ENCODE results near the gene ATRX. TPM values are rescaled to one million over a fixed set of nuclear protein-coding genes. Genes with fewer than 3 reads are reported as not detected.

The ATRX gene
- polyA plus RNA-seq, 1 of the 3 experiments (the other 2 are of a cell fraction) = 27.6 TPM

- peaks cover 7% of the 10 kb centered on the region; the same call in 1 of the 2 replicates for H3K79me2 ChIP-seq (ENCODE audit: insufficient read depth)
- no peak for TF ChIP-seq GABPA (IDR thresholded peaks at IDR 0.05; ENCODE audit: low read depth)
- no peak for TF ChIP-seq FOXM1 (IDR thresholded peaks at IDR 0.05; ENCODE audit: low read depth)
- no peak for TF ChIP-seq JUND (IDR thresholded peaks at IDR 0.05)
- TF ChIP-seq POLR2AphosphoS5 (IDR thresholded peaks at IDR 0.05; ENCODE audit: low read depth, low read length) = no peak
- no peak for TF ChIP-seq TEAD4 (IDR thresholded peaks at IDR 0.05; ENCODE audit: borderline replicate concordance, insufficient read depth)
- no peak for TF ChIP-seq NRF1 (IDR thresholded peaks at IDR 0.05; ENCODE audit: low read depth, low read length)
- no peak for TF ChIP-seq GATA2 (CRISPR knock-in tag; IDR thresholded peaks at IDR 0.05)
- peaks cover 3% of the 10 kb centered on the region; the same call in 1 of the 2 replicates for H4K20me1 ChIP-seq (ENCODE audit: insufficient read depth)
- no peak overlapping the region for H2AFZ ChIP-seq (ENCODE audit: low read depth)
- ChIA-PET POLR2A (no interaction called here), CTCF (interaction anchor here (1.6 kb wide), 1 partner anchor 19 kb away, joined by 3 read pairs; no protein-coding TSS in a partner anchor)
- WGBS (ENCODE audit: low lambda C conversion rate) = 98% methylated on average over 3 of the region's 3 CpGs
- no peak overlapping the region for H3K9ac ChIP-seq
- no peak overlapping the region for H3K4me3 ChIP-seq (ENCODE audit: low read depth in 2 of 2, low read length in 1 of 2)
- no peaks in the 10 kb centered on the region for H3K9me3 ChIP-seq
- no peaks in the 10 kb centered on the region for H3K9me2 ChIP-seq
- no peaks in the 10 kb centered on the region for H3K4me1 ChIP-seq (ENCODE audit: control insufficient read depth in 1 of 2, insufficient read depth in 2 of 2, low read depth in 1 of 2, low read length in 1 of 2)
- no peak overlapping the region for H3K27ac ChIP-seq (ENCODE audit: low read depth in 2 of 2, low read length in 1 of 2)
- H3K4me2 ChIP-seq = no peak overlapping the region
- H3F3A ChIP-seq (replicated peaks; ENCODE audit: insufficient read depth) = peaks cover 14% of the 10 kb centered on the region
- peaks cover 43 to 63% of the 10 kb centered on the region in 2 experiments for H3K36me3 ChIP-seq (replicated peaks in 1 of 2; ENCODE audit: control insufficient read depth in 1 of 2, insufficient read depth in 2 of 2, low read length in 1 of 2)
- H3K27me3 ChIP-seq (ENCODE audit: insufficient read depth) = no peaks in the 10 kb centered on the region
- DNase-seq = no peak
Observed at GRCh38 chrX:77675986-77676385, 110.0 kb downstream of the ATRX start.

DNA sequence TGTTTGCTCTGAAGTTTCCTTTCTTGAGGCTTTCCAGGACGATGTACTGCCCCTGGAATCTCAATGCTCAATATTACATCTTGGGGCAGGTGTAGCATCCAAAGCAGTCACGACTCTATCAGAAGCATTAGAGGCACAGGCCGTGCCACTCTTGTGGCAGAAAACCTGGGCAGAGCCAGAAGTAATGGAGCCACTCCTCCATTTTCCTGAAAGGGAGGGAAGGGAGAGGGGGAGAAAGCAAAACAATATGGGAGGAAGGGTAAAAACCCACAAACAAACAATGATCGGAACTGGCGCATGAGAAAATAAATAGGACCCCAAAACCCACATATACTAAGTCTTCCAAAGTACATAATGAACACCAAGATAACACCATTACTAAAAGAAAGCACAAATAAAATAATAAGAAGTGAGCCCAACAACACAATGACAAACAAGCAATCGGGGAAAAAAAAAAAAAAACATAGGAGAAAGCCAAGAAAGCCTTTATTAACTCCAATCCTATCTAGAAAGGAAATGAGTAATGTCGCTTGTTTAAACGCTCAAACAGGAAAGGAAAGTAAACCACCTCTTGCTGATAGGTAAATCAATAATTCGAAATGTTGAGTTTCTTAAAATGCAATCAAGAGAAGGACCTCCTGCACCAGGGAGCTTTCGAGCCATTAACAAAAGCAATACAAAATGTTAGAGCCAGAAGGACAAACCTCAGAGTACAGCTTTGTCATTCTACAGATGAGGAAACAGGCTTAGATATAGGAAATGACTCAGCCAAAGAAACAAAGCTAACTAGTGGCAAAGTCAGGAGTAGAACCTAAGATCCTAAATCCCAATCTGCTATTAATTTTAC is 117.4 kb downstream of the ATRX start:
- CTCF ChIA-PET = no interaction called here
- H3K4me2 ChIP-seq = peak overlapping the region; percentile 32

More for the DNA sequence above, 117.4 kb downstream of the ATRX start:
- Histone ChIP-seq H3K9me3 (no peaks in the 10 kb centered on the region), H3K9ac (no peak overlapping the region), H3K27me3 (ENCODE audit: insufficient read depth) (no peaks in the 10 kb centered on the region), H3K27ac (ENCODE audit: low read depth in 2 of 2, low read length in 1 of 2) (peak overlapping the region in 1 of 2 experiments; percentile 64; a peak in 2 of 4 replicates), H3K9me2 (no peaks in the 10 kb centered on the region), H4K20me1 (ENCODE audit: insufficient read depth) (no peaks in the 10 kb centered on the region), H3K79me2 (ENCODE audit: insufficient read depth) (peaks cover 10% of the 10 kb centered on the region), H2AFZ (ENCODE audit: low read depth) (no peak overlapping the region), H3K36me3 (replicated peaks in 1 of 2; ENCODE audit: control insufficient read depth in 1 of 2, insufficient read depth in 2 of 2, low read length in 1 of 2) (peaks cover 27 to 52% of the 10 kb centered on the region in 2 experiments), H3K4me3 (ENCODE audit: low read depth in 2 of 2, low read length in 1 of 2) (no peak overlapping the region), H3K4me1 (ENCODE audit: control insufficient read depth in 1 of 2, insufficient read depth in 2 of 2, low read depth in 1 of 2, low read length in 1 of 2) (peaks cover 0 to 11% of the 10 kb centered on the region in 2 experiments; a peak in 1 of 4 replicates), H3F3A (replicated peaks; ENCODE audit: insufficient read depth) (peaks cover 32% of the 10 kb centered on the region)
- TF ChIP-seq MAX (IDR thresholded peaks at IDR 0.05; ENCODE audit: low read depth) (no peak), SIN3A (IDR thresholded peaks at IDR 0.05; ENCODE audit: borderline replicate concordance, low read depth, low read length) (no peak), TCF12 (IDR thresholded peaks at IDR 0.05) (peak; percentile 40), FOSL2 (IDR thresholded peaks at IDR 0.05; ENCODE audit: borderline replicate concordance, low read depth) (0 out of 2 replicates have a peak, but pooled peaks have one; percentile 33), ZBTB33 (IDR thresholded peaks at IDR 0.05; ENCODE audit: borderline replicate concordance, low read depth) (no peak), NRF1 (IDR thresholded peaks at IDR 0.05; ENCODE audit: low read depth, low read length) (no peak), YY1 (IDR thresholded peaks at IDR 0.05; ENCODE audit: low read depth) (no peak)
- TF ChIP-seq, protein P1, sequence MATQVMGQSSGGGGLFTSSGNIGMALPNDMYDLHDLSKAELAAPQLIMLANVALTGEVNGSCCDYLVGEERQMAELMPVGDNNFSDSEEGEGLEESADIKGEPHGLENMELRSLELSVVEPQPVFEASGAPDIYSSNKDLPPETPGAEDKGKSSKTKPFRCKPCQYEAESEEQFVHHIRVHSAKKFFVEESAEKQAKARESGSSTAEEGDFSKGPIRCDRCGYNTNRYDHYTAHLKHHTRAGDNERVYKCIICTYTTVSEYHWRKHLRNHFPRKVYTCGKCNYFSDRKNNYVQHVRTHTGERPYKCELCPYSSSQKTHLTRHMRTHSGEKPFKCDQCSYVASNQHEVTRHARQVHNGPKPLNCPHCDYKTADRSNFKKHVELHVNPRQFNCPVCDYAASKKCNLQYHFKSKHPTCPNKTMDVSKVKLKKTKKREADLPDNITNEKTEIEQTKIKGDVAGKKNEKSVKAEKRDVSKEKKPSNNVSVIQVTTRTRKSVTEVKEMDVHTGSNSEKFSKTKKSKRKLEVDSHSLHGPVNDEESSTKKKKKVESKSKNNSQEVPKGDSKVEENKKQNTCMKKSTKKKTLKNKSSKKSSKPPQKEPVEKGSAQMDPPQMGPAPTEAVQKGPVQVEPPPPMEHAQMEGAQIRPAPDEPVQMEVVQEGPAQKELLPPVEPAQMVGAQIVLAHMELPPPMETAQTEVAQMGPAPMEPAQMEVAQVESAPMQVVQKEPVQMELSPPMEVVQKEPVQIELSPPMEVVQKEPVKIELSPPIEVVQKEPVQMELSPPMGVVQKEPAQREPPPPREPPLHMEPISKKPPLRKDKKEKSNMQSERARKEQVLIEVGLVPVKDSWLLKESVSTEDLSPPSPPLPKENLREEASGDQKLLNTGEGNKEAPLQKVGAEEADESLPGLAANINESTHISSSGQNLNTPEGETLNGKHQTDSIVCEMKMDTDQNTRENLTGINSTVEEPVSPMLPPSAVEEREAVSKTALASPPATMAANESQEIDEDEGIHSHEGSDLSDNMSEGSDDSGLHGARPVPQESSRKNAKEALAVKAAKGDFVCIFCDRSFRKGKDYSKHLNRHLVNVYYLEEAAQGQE (IDR thresholded peaks at IDR 0.05; ENCODE audit: low read depth, low read length) = no peak
- TF ChIP-seq, protein P2, sequence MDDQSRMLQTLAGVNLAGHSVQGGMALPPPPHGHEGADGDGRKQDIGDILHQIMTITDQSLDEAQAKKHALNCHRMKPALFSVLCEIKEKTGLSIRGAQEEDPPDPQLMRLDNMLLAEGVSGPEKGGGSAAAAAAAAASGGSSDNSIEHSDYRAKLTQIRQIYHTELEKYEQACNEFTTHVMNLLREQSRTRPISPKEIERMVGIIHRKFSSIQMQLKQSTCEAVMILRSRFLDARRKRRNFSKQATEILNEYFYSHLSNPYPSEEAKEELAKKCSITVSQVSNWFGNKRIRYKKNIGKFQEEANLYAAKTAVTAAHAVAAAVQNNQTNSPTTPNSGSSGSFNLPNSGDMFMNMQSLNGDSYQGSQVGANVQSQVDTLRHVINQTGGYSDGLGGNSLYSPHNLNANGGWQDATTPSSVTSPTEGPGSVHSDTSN (IDR thresholded peaks at IDR 0.05) = no peak
- POLR2A ChIA-PET = no interaction called here
- WGBS (ENCODE audit: low lambda C conversion rate) = 67% methylated on average over 10 of the region's 10 CpGs
- DNase-seq = no peak

Measured in SK-N-SH (cell line).